IMR-90 (cell line): Measurements from ENCODE around the gene CTNNA1. TPM values are rescaled to one million over a fixed set of nuclear protein-coding genes. Genes with fewer than 3 reads are reported as not detected.

Experiments used
- ATAC-seq: fragments of 200-7000 bp; cut with Tn5 transposase; 2 replicates; pipeline ENCODE4 v1.9.1; 2020; ENCODE audit warnings: low read depth, mild to moderate bottlenecking, moderate library complexity
- BruUV-seq: library from RNA; stranded (reverse); fragments of 400-500 nt; replicated peaks from 2 replicates; lab custom pipeline; 2021; lab: Mats Ljungman, UMichigan
- CTCF ChIA-PET: fragments of 300-600 bp; formaldehyde crosslinking; extraction: SDS; loops from one replicate; lab custom pipeline; 2021; ENCODE audit warnings: antibody characterized with exemption; lab: Yijun Ruan, JAX
- POLR2A ChIA-PET: fragments of 300-600 bp; sonication (Branson Sonifier 250); formaldehyde crosslinking; loops from one replicate; lab custom pipeline; 2022; ENCODE audit warnings: antibody characterized with exemption; ENCODE audit not compliant: unreplicated experiment; lab: Charles Lee
- DNase-seq: peaks from one replicate; pipeline ENCODE4 v3.0.0; 2013
- H2AFZ ChIP-seq: replicated peaks from 2 replicates; pipeline ENCODE3; 2013; ENCODE audit warnings: low read length, mild to moderate bottlenecking; ENCODE audit not compliant: poor library complexity
- H2AK5ac ChIP-seq: 2 replicates; pipeline ENCODE4 v1.6.1; 2013; ENCODE audit warnings: low read depth, low read length, inconsistent platforms
- H2AK9ac ChIP-seq: replicated peaks from 2 replicates; pipeline ENCODE3; 2013; ENCODE audit warnings: mild to moderate bottlenecking, low read depth, low read length, moderate library complexity; ENCODE audit not compliant: poor library complexity
- H2BK120ac ChIP-seq: 2 replicates; pipeline ENCODE4 v1.6.1; 2013; ENCODE audit warnings: low read depth, low read length, inconsistent platforms
- H2BK15ac ChIP-seq: 3 replicates; pipeline ENCODE4 v1.6.1; 2013; ENCODE audit warnings: low read depth, low read length, inconsistent platforms
- H2BK20ac ChIP-seq: 2 replicates; pipeline ENCODE4 v1.6.1; 2013; ENCODE audit warnings: low read depth, mild to moderate bottlenecking, inconsistent platforms, low read length, moderate library complexity
- H2BK5ac ChIP-seq: 2 replicates; pipeline ENCODE4 v1.6.1; 2013; ENCODE audit warnings: mild to moderate bottlenecking, low read depth, low read length, inconsistent platforms; ENCODE audit not compliant: poor library complexity, severe bottlenecking
- H3K14ac ChIP-seq: replicated peaks from 2 replicates; pipeline ENCODE4 v1.6.1; 2013; ENCODE audit warnings: low read depth, low read length, inconsistent platforms
- H3K18ac ChIP-seq: 2 replicates; pipeline ENCODE4 v1.6.1; 2013; ENCODE audit warnings: low read depth, low read length, control low read depth
- H3K23ac ChIP-seq: 2 replicates; pipeline ENCODE4 v1.6.1; 2013; ENCODE audit warnings: low read depth, low read length, inconsistent platforms
- H3K27ac ChIP-seq: 2 replicates; pipeline ENCODE4 v1.5.1; 2013; ENCODE audit warnings: mild to moderate bottlenecking, control low read depth, low read length; ENCODE audit not compliant: insufficient read depth
- H3K27me3 ChIP-seq: 2 replicates; pipeline ENCODE4 v1.6.1; 2013; ENCODE audit warnings: low read length; ENCODE audit not compliant: control insufficient read depth, insufficient read depth
- H3K36me3 ChIP-seq: 2 replicates; pipeline ENCODE4 v1.6.1; 2013; ENCODE audit warnings: low read length, mixed read lengths; ENCODE audit not compliant: control insufficient read depth, insufficient read depth
- H3K4ac ChIP-seq: 2 replicates; pipeline ENCODE4 v1.6.1; 2013; ENCODE audit warnings: low read depth, low read length, inconsistent platforms
- H3K4me1 ChIP-seq: 2 replicates; pipeline ENCODE4 v1.6.1; 2013; ENCODE audit warnings: low read length, mixed read lengths; ENCODE audit not compliant: control insufficient read depth, insufficient read depth
- H3K4me2 ChIP-seq: 2 replicates; pipeline ENCODE4 v1.6.1; 2013; ENCODE audit warnings: low read depth, mild to moderate bottlenecking, control low read depth, low read length, moderate library complexity
- H3K4me3 ChIP-seq: 2 replicates; pipeline ENCODE4 v1.5.1; 2013; ENCODE audit warnings: low read depth, mild to moderate bottlenecking, control low read depth, low read length, moderate library complexity; ENCODE audit not compliant: insufficient read depth
- H3K56ac ChIP-seq: 2 replicates; pipeline ENCODE4 v1.6.1; 2013; ENCODE audit warnings: low read length, inconsistent platforms; ENCODE audit not compliant: insufficient read depth; ENCODE audit errors: extremely low read depth
- H3K79me1 ChIP-seq, 2 experiments: 2 replicates each; pipeline ENCODE4 v1.6.1; 2013; ENCODE audit warnings: low read length in 2 of 2, inconsistent platforms in 1 of 2, low read depth in 1 of 2
- H3K9ac ChIP-seq: 2 replicates; pipeline ENCODE4 v1.6.1; 2013; ENCODE audit warnings: low read depth, low read length, control low read depth
- H3K9me1 ChIP-seq: 2 replicates; pipeline ENCODE4 v1.6.1; 2013; ENCODE audit warnings: low read length, inconsistent platforms; ENCODE audit not compliant: insufficient read depth
- H3K9me3 ChIP-seq: 2 replicates; pipeline ENCODE4 v1.6.1; 2013; ENCODE audit warnings: low read length; ENCODE audit not compliant: control insufficient read depth, insufficient read depth
- H4K20me1 ChIP-seq: 2 replicates; pipeline ENCODE4 v1.6.1; 2013; ENCODE audit warnings: low read length, inconsistent platforms; ENCODE audit not compliant: insufficient read depth
- H4K5ac ChIP-seq: 2 replicates; pipeline ENCODE4 v1.6.1; 2013; ENCODE audit warnings: mild to moderate bottlenecking, low read depth, low read length, control low read depth
- H4K8ac ChIP-seq, 2 experiments: 2 replicates each; pipeline ENCODE4 v1.6.1; 2013; ENCODE audit warnings: low read depth in 2 of 2, low read length in 2 of 2, control low read depth in 1 of 2, inconsistent platforms in 1 of 2
- H4K91ac ChIP-seq: 2 replicates; pipeline ENCODE4 v1.6.1; 2013; ENCODE audit warnings: low read depth, low read length, inconsistent platforms; ENCODE audit not compliant: insufficient read depth
- BHLHE40 ChIP-seq: fragments of 150-350 bp; IDR thresholded peaks from 2 replicates; pipeline ENCODE4 v1.6.1; 2016; ENCODE audit warnings: mild to moderate bottlenecking, low read depth, low read length
- CEBPB ChIP-seq: IDR thresholded peaks from 2 replicates; pipeline ENCODE4 v1.6.1; 2012; ENCODE audit warnings: low read depth, low read length, improper control_type of control experiment
- CHD1 ChIP-seq: IDR thresholded peaks from 2 replicates; pipeline ENCODE4 v1.6.1; 2012; ENCODE audit warnings: low read depth, low read length, improper control_type of control experiment
- CTCF ChIP-seq: conservative IDR thresholded peaks from 2 replicates; pipeline ENCODE4 v1.5.1; 2012; ENCODE audit warnings: mild to moderate bottlenecking, low read depth, low read length, improper control_type of control experiment
- FOS ChIP-seq: fragments of 150-350 bp; IDR thresholded peaks from 2 replicates; pipeline ENCODE4 v1.6.1; 2016; ENCODE audit warnings: low read depth, low read length
- NFE2L2 ChIP-seq: fragments of 150-350 bp; IDR thresholded peaks from 2 replicates; pipeline ENCODE4 v1.6.1; 2016; ENCODE audit warnings: low read depth, mild to moderate bottlenecking, low read length
- POLR2A ChIP-seq: IDR thresholded peaks from 2 replicates; pipeline ENCODE4 v1.6.1; 2012; ENCODE audit warnings: mild to moderate bottlenecking, low read depth, low read length
- RAD21 ChIP-seq: IDR thresholded peaks from 2 replicates; pipeline ENCODE4 v1.6.1; 2012; ENCODE audit warnings: low read length, improper control_type of control experiment
- RCOR1 ChIP-seq: IDR thresholded peaks from 2 replicates; pipeline ENCODE4 v1.6.1; 2012; ENCODE audit warnings: mild to moderate bottlenecking, low read length, improper control_type of control experiment; ENCODE audit not compliant: insufficient replicate concordance
- RFX5 ChIP-seq: IDR thresholded peaks from 2 replicates; pipeline ENCODE4 v1.8.0; 2012; ENCODE audit warnings: low read depth, mild to moderate bottlenecking, low read length, moderate library complexity
- SMC3 ChIP-seq: fragments of 150-350 bp; IDR thresholded peaks from 2 replicates; pipeline ENCODE4 v1.6.1; 2016; ENCODE audit warnings: low read depth, mild to moderate bottlenecking, antibody characterized with exemption, low read length, moderate library complexity
- dilution Hi-C: fragments of 300-500 bp; cut with HindIII; formaldehyde crosslinking; loops from one replicate; pipeline ENCODE4 v1.14.3; 2018; ENCODE audit warnings: low sequenced_read_pairs; ENCODE audit not compliant: unreplicated experiment
- in situ Hi-C: fragments of 300-500 bp; cut with MboI; formaldehyde crosslinking; loops from 3 replicates; pipeline ENCODE4 v1.14.3; 2019; ENCODE audit warnings: low sequenced_read_pairs, inconsistent platforms, mixed read lengths
- intact Hi-C: fragments of 100-400 bp; cut with micrococcal nuclease; formaldehyde crosslinking; loops from 2 replicates; pipeline ENCODE4 v1.10.0; 2022
- polyA plus RNA-seq, 3 experiments: library from polyadenylated mRNA; depleted of rRNA; stranded (reverse); fragments of >200 nt; gene quantifications; 2 replicates each; pipeline ENCODE4 v1.2.3, GENCODE V29; 2012; ENCODE audit warnings: low replicate concordance in 1 of 3
- total RNA-seq: library from RNA; depleted of rRNA; stranded (reverse); fragments of >200 nt; gene quantifications from 2 replicates; pipeline ENCODE4 v1.2.3, GENCODE V29; 2012
- TF ChIP-seq, protein P1 (sequence below): fragments of 150-350 bp; IDR thresholded peaks from 2 replicates; pipeline ENCODE4 v1.6.1; 2016; ENCODE audit warnings: low read depth, mild to moderate bottlenecking, low read length, moderate library complexity, borderline replicate concordance
- TF ChIP-seq, protein P2 (sequence below): fragments of 150-350 bp; IDR thresholded peaks from 2 replicates; pipeline ENCODE4 v1.6.1; 2017; ENCODE audit warnings: mild to moderate bottlenecking, antibody characterized with exemption, low read length, low read depth

The CTNNA1 gene
- total and polyA plus RNA-seq, 2 of the 4 experiments (the other 2 are of a cell fraction), result 220 to 471 TPM

GRCh38 chr5:138805096-138805495 is 51.9 kb downstream of the CTNNA1 start:
- H3K36me3 ChIP-seq, result peaks cover 10% of the 10 kb centered on the region
- no peak overlapping the region for H2AK9ac ChIP-seq
- no peak overlapping the region for H2AK5ac ChIP-seq
- H2BK15ac ChIP-seq, result no peak overlapping the region
- no peak overlapping the region for H2BK20ac ChIP-seq
- no peak overlapping the region for H3K4me2 ChIP-seq
- peaks cover 41 to 85% of the 10 kb centered on the region in 2 experiments for H3K79me1 ChIP-seq
- no peak overlapping the region for H2BK120ac ChIP-seq
- no peak overlapping the region for H3K27ac ChIP-seq
- dilution Hi-C loops, result no loop called here
- ChIA-PET POLR2A (no interaction called here), CTCF (no interaction called here)
- no peak for ATAC-seq
- DNase-seq, result no peak
- H2BK5ac ChIP-seq, result no peak overlapping the region
- H3K9ac ChIP-seq, result no peak overlapping the region
- no peak overlapping the region for H4K91ac ChIP-seq
- BruUV-seq, result no TSS peak
- peaks cover 11% of the 10 kb centered on the region; the same call in 1 of the 2 replicates for H3K9me1 ChIP-seq
- intact Hi-C loops, result no loop called here
- H2AFZ ChIP-seq, result no peak overlapping the region
- H4K8ac ChIP-seq, result no peak overlapping the region
- in situ Hi-C loops, result no loop called here
- H3K18ac ChIP-seq, result no peak overlapping the region
- H3K56ac ChIP-seq, result no peak overlapping the region
- no peak overlapping the region for H3K4ac ChIP-seq
- no peaks in the 10 kb centered on the region for H3K27me3 ChIP-seq
- no peak overlapping the region for H3K4me3 ChIP-seq
- peaks cover 5% of the 10 kb centered on the region for H3K4me1 ChIP-seq
- H3K23ac ChIP-seq, result no peak overlapping the region
- TF ChIP-seq POLR2A (no peak), CEBPB (no peak), CHD1 (no peak), SMC3 (no peak), BHLHE40 (no peak), CTCF (no peak), RCOR1 (no peak), RFX5 (no peak), NFE2L2 (no peak), RAD21 (no peak), FOS (no peak)
- TF ChIP-seq, protein P1, sequence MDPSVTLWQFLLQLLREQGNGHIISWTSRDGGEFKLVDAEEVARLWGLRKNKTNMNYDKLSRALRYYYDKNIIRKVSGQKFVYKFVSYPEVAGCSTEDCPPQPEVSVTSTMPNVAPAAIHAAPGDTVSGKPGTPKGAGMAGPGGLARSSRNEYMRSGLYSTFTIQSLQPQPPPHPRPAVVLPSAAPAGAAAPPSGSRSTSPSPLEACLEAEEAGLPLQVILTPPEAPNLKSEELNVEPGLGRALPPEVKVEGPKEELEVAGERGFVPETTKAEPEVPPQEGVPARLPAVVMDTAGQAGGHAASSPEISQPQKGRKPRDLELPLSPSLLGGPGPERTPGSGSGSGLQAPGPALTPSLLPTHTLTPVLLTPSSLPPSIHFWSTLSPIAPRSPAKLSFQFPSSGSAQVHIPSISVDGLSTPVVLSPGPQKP, result no peak
- TF ChIP-seq, protein P2, sequence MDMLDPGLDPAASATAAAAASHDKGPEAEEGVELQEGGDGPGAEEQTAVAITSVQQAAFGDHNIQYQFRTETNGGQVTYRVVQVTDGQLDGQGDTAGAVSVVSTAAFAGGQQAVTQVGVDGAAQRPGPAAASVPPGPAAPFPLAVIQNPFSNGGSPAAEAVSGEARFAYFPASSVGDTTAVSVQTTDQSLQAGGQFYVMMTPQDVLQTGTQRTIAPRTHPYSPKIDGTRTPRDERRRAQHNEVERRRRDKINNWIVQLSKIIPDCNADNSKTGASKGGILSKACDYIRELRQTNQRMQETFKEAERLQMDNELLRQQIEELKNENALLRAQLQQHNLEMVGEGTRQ, result no peak
- peaks cover 64% of the 10 kb centered on the region for H4K20me1 ChIP-seq
- no peak overlapping the region for H4K5ac ChIP-seq
- H3K14ac ChIP-seq, result no peak overlapping the region
- H3K9me3 ChIP-seq, result no peaks in the 10 kb centered on the region
